Right cardiac atrium (tissue), 5 donors: ENCODE data around the gene PFKFB1. TPM values are rescaled to one million over a fixed set of nuclear protein-coding genes. Genes with fewer than 3 reads are reported as not detected.
A peak's percentile ranks its signal among the peaks of the same experiment; 100 is the strongest.

Experiments
- ATAC-seq, 2 donors: fragments of 200-7000 bp; cut with Tn5 transposase; one replicate each; pipeline versions ENCODE4 v1.8.0 to v1.9.1; 2020; ENCODE audit warnings: moderate library complexity in 2 of 2, mild to moderate bottlenecking in 1 of 2
- DNase-seq, 3 donors: peaks; one replicate each; pipeline ENCODE4 v3.0.0-alpha.2; 2020
- H3K27ac ChIP-seq: one replicate; pipeline ENCODE4 v1.5.1; 2013; ENCODE audit warnings: mild to moderate bottlenecking, low read length, control low read depth, moderate library complexity
- H3K27me3 ChIP-seq: one replicate; pipeline ENCODE4 v1.6.1; 2013; ENCODE audit not compliant: control insufficient read depth, insufficient read depth
- H3K4me1 ChIP-seq: one replicate; pipeline ENCODE4 v1.6.1; 2013; ENCODE audit warnings: low read length; ENCODE audit not compliant: control insufficient read depth, insufficient read depth
- H3K4me3 ChIP-seq: one replicate; pipeline ENCODE4 v1.5.1; 2013; ENCODE audit warnings: low read length, control low read depth
- H3K9me3 ChIP-seq: one replicate; pipeline ENCODE4 v1.6.1; 2013; ENCODE audit warnings: low read length; ENCODE audit not compliant: control insufficient read depth
- WGBS: extraction: QIAGEN DNeasy Blood & Tissue Kit; methylation state at CpG from one replicate; pipeline ENCODE4 v1.1.7; 2013; 5-methylcytosine and 5-hydroxymethylcytosine counted together
- intact Hi-C, 4 donors: fragments of 100-400 bp; cut with DNase I; formaldehyde crosslinking; loops; one replicate each; pipeline versions ENCODE4 v1.11.0 to v1.14.0; 2022 to 2023
- polyA plus RNA-seq: library from polyadenylated mRNA; stranded (reverse); fragments of 200-250 nt; gene quantifications from one replicate; pipeline ENCODE4 v1.2.3, GENCODE V29; 2013
- total RNA-seq, 4 donors: library from RNA; stranded (reverse); fragmentation: NEBNext Ultra II Directional; extraction: Animal tissue kit (Norgen Biotek cat#: 25700); gene quantifications; one replicate each; pipeline ENCODE4 v1.2.1, GENCODE V29; 2021
- donor health status: healthy with polysubstance abuse.
- donor health status: DM: no; HTN: yes; CAD: no.
- donor health status: DM: no; HTN: no; CAD: no.
- donor health status: DM: no; HTN: yes; CAD: no; lungs with severe emphysema.
- donor health status: DM: yes; HTN: yes; CAD: no.

Gene PFKFB1
- total and polyA plus RNA-seq, 5 donors, result 0.41 to 0.67 TPM; not detected in 3

GRCh38 chrX:55011294-55011693 is 17.3 kb upstream of the PFKFB1 start:
- WGBS, result 49% methylated on average over 2 of the region's 2 CpGs
- no peak for ATAC-seq
- Histone ChIP-seq H3K4me3 (no peak overlapping the region), H3K4me1 (peaks cover 7% of the 10 kb centered on the region), H3K27me3 (no peaks in the 10 kb centered on the region), H3K9me3 (no peaks in the 10 kb centered on the region), H3K27ac (no peak overlapping the region)
- intact Hi-C loops, result no loop called here
- DNase-seq, result no peak

- ATAC-seq, result peak; percentile 66 to 80
- intact Hi-C loops, result no loop called here
- DNase-seq, result peak in 2 of 3 donors; percentile 53 to 62
- Histone ChIP-seq H3K27ac (peak overlapping the region; percentile 81), H3K4me1 (peaks cover 7% of the 10 kb centered on the region), H3K27me3 (no peaks in the 10 kb centered on the region), H3K4me3 (no peak overlapping the region), H3K9me3 (no peaks in the 10 kb centered on the region)
- 29% methylated on average over 9 of the region's 9 CpGs for WGBS
Measured at GRCh38 chrX:55008571-55009358, 14.8 kb upstream of the PFKFB1 start.

DNA sequence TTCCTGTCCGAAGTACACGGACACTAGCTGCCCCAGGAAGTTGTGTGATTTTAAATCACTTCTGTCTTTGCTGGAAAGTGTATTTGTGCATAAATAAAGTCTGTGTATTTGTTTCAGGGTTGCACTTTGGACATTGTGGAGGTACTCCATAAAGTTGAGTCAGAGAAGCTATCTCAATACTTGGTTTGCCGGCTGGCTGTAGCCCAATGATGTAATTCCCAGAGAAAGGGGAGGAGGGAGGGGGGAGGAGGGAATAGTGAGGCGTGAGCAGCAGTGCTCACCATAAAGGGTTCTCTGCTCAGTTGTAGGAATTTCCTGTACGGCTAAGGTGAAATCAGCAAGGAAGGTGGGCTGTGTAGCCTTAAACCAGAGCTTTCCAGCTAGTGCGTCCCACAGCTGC is 13.7 kb upstream of the PFKFB1 start:
- Histone ChIP-seq H3K4me1 (peaks cover 7% of the 10 kb centered on the region), H3K27ac (peak overlapping the region; percentile 78), H3K27me3 (no peaks in the 10 kb centered on the region), H3K4me3 (no peak overlapping the region), H3K9me3 (no peaks in the 10 kb centered on the region)
- WGBS, result 32% methylated on average over 6 of the region's 6 CpGs
- DNase-seq (peak in 2 of 3 donors; percentile 51 to 55), ATAC-seq (peak; percentile 78 to 84)
- intact Hi-C loops, result no loop called here

DNA sequence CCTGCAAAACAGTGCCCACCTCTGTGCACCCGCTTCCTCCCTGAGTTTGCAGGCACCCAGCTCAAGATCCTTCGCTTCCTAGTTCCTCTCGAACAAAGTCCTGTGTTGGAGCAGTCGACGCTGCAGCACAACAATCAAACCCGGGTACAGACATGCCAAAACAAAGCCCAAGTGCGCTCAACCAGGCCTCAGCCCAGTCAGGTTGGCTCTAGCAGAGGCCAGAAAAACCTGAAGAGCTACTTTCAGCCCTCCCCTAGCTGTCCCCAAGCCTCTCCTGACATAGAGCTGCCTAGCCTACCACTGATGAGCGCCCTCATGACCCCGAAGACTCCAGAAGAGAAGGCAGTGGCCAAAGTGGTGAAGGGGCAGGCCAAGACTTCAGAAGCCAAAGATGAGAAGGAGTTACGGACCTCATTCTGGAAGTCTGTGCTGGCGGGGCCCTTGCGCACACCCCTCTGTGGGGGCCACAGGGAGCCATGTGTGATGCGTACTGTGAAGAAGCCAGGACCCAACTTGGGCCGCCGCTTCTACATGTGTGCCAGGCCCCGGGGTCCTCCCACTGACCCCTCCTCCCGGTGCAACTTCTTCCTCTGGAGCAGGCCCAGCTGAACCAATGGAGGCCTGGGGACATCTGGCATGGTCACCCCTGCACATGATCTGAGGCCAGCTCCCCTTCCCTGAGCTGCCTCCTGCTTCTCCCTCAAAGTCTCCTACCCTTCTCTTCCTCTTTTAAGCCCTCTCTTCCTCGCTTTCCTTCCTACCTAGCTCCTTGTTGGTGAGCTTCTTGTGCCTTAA is 13.0 kb upstream of the PFKFB1 start:
- no peaks in the 10 kb centered on the region for H3K27me3 ChIP-seq
- intact Hi-C loops, result no loop called here
- no peaks in the 10 kb centered on the region for H3K9me3 ChIP-seq
- peak overlapping the region; percentile 64 for H3K27ac ChIP-seq
- DNase-seq (peak in 1 of 3 donors; percentile 47), ATAC-seq (no peak)
- peaks cover 7% of the 10 kb centered on the region for H3K4me1 ChIP-seq
- 91% methylated on average over 18 of the region's 18 CpGs for WGBS
- H3K4me3 ChIP-seq, result no peak overlapping the region

- H3K4me1 ChIP-seq, result peaks cover 8% of the 10 kb centered on the region
- no peaks in the 10 kb centered on the region for H3K9me3 ChIP-seq
- no peak overlapping the region for H3K4me3 ChIP-seq
- DNase-seq (no peak), ATAC-seq (no peak)
- H3K27me3 ChIP-seq, result no peaks in the 10 kb centered on the region
- no peak overlapping the region for H3K27ac ChIP-seq
- intact Hi-C loops, result no loop called here
Measured at GRCh38 chrX:55005256-55005655, 11.3 kb upstream of the PFKFB1 start.

GRCh38 chrX:55004231-55004630 is 10.2 kb upstream of the PFKFB1 start:
- no peaks in the 10 kb centered on the region for H3K27me3 ChIP-seq
- H3K4me3 ChIP-seq, result no peak overlapping the region
- DNase-seq (no peak), ATAC-seq (no peak)
- intact Hi-C loops, result no loop called here
- peaks cover 8% of the 10 kb centered on the region for H3K4me1 ChIP-seq
- WGBS, result 94% methylated on average over 1 of the region's 1 CpG
- no peaks in the 10 kb centered on the region for H3K9me3 ChIP-seq
- H3K27ac ChIP-seq, result no peak overlapping the region

DNA sequence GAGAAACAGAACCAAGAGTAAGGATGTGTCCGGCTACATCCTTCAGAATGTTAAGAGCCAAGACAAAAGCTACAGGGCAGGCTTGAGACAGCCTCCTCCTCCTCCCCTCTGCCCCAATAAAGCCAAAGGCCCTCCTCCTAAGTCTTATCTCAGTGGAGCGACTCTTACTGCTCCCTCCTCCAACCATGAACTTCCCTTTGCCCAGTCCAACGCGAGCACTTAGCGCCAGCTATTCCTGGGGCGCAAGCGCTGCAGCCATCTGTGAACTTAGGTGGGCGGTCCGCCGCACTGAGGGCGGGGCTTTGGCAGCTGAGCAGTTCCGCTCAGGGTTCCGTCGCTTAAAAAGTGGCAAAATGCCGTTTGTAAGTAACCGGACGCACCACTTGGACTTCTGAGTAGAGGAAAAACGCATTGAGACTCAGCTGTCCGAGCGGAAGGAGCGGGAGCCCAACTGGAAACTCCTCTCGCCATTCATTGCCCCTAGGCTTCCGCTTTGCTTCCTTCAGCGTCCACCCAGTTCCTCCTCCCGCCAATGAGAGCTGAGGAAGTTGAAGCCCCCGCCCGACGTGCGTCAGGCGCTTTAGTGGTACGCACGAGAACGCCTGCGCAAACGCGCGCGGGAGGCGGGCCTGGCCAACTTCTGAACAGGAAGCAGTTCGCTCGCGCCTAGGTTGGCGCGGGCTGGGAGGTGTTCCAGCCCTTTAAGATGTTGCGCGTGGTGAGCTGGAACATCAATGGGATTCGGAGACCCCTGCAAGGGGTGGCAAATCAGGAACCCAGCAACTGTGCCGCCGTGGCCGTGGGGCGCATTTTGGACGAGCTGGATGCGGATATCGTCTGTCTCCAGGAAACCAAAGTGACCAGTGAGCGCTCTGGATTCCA is 6.0 kb upstream of the PFKFB1 start, which contains the start of gene APEX2:
Gene APEX2 (plus strand): TSS at position 647 of the 882 bp plus-strand sequence. CDS start 60 bp downstream, at position 707.
- Histone ChIP-seq H3K27me3 (no peaks in the 10 kb centered on the region), H3K4me1 (peaks cover 1% of the 10 kb centered on the region), H3K9me3 (no peaks in the 10 kb centered on the region), H3K4me3 (peak within 1 kb of the TSS; percentile 80), H3K27ac (peak within 1 kb of the TSS; percentile 93)
- DNase-seq (peak; percentile 93 to 97 (median 96)), ATAC-seq (peak; percentile 99)
- intact Hi-C loops, result no loop called here
- under 1% methylated on average over 55 of the region's 55 CpGs for WGBS

- Histone ChIP-seq H3K4me1 (no peaks in the 10 kb centered on the region), H3K9me3 (no peaks in the 10 kb centered on the region), H3K27me3 (no peaks in the 10 kb centered on the region), H3K4me3 (no peak overlapping the region), H3K27ac (no peak overlapping the region)
- no peak for DNase-seq
- ATAC-seq, result no peak
- intact Hi-C loops, result no loop called here
Measured at GRCh38 chrX:54995621-54996020, 1.6 kb upstream of the PFKFB1 start.

- no peaks in the 10 kb centered on the region for H3K27me3 ChIP-seq
- no peaks in the 10 kb centered on the region for H3K4me1 ChIP-seq
- 83% methylated on average over 6 of the region's 6 CpGs for WGBS
- DNase-seq (no peak), ATAC-seq (no peak)
- H3K27ac ChIP-seq, result no peak overlapping the region
- no peaks in the 10 kb centered on the region for H3K9me3 ChIP-seq
- intact Hi-C loops, result no loop called here
- no peak overlapping the region for H3K4me3 ChIP-seq
Measured at GRCh38 chrX:54994668-54995351, 822 bp upstream of the PFKFB1 start.

DNA sequence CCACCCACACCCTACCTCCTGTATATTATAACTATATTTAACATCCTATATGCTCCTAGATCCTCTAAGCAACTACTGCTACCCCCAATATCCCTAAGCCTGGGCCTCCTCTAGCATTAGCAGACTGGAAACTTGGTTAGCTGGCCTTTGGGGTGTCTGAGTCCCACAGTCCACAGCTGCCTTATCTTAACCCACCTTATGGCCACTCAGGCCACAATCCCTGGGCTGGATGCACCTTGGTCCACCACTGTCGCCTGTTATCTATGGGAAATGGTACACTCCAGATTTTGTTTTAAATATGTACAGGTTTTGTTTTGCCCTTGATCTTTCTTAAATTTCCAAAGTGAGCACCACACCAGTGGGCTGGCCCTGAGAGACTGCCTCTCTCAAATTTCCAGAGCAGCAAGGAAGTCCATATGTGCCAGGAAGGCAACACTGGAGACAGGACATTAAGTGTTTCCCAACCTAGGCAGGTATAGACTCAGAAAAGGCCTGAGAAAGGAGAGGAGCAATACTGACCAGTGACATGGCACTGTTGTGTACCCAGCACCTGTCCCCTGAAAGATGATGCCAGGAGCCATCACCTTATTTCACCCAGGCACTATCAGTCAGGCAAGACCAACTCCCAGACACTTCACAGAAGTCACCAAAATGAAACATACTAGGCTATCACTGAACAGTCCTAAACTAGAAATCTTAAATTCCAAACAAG is 921 bp downstream of the PFKFB1 start:
- Histone ChIP-seq H3K27me3 (no peaks in the 10 kb centered on the region), H3K4me3 (no peak overlapping the region), H3K9me3 (no peaks in the 10 kb centered on the region), H3K27ac (no peak overlapping the region), H3K4me1 (no peaks in the 10 kb centered on the region)
- ATAC-seq (no peak), DNase-seq (no peak)
- 100% methylated on average over 1 of the region's 1 CpG for WGBS
- intact Hi-C loops, result no loop called here
